GM18909 (cell line): Measurements from ENCODE around the gene EIF3B.
"Not testable (repeated sequence)": the region's sequence is repeated elsewhere in the genome, so short reads cannot be mapped to it uniquely, and the experiment has no call there.

Experiments used
- ATAC-seq: cut with Tn5 transposase; IDR thresholded peaks from one replicate; pipeline ENCODE4 v1.9.1; 2021; ENCODE audit warnings: mild to moderate bottlenecking; ENCODE audit not compliant: unreplicated experiment, poor library complexity

EIF3B gene

DNA sequence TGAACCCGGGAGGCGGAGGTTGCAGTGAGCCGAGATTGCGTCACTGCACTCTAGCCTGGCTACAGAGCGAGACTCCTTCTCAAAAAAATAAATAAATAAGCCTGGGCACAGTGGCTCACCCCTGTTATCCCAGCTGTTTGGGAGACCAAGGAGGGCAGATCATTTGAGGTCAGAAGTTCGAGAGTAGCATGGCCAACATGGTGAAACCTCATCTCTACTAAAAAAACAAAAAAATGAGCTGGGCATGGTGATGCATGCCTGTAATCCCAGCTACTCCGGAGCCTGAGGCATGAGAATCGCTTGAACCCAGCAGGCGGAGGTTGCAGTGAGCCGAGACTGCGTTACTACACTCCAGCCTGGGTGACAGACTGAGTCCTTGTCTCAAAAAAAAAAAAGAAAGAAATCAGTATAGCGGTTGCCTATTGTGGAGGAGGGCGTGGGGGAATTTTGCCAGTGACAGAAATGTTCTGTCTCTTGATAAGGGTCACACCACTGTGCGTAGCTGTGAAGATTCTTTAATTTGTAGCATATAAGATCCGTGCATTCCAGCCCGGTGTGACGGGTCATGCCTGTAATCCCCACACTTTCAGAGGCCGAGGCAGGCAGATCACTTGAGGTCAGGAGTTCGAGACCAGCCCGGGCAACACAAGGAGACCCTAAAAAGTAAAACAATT, 17.9 kb upstream of the EIF3B start:
- ATAC-seq: no peak

DNA sequence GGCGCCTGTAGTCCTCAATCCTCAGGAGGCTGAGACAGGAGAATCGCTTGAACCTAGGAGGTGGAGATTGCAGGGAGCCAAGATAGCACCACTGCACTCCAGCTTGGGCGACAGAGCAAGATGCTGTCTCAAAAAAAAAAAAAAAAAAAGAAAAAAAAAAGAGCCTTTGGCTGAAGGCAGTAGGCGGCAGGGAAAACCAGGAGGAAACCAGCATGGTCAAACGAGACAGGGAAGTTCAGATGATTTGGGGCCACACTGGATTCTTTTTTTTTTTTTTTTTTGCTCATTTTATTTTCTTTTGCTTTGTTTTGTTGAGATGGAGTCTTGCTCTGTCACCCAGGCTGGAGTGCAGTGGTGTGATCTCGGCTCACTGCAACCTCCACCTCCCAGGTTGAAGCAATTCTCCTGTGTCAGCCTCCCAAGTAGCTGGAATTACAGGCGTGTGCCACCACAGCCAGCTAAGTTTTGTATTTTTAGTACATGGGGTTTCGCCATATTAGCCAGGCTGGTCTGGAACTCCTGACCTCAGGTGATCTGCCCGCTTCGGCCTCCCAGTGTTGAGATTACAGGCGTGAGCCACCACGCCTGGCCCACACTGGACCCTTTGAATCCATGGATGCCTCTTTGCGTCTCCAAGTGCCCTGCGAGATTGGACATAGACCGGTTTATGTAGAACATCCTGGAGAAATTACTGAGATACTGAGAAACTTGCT, 7.1 kb upstream of the EIF3B start:
- not testable (repeated sequence) for ATAC-seq

DNA sequence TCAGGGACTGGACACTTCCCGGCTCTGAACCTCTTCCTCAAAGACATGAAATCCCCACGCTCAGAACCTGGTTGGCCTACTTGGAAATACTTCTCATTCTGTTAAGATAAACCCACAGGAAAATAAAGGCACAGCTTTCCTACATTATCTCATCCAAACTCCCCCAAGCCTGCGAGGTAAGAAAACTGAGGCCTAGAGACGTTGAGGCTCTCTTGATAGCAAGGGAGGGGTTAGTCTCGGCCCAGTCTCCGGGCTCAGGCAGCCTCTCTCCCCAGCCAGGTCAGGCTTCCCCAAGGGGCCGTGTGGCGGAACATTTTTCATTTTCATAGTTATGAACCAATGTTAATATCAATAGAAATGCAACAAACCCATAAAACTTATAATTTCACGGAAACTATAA, 4.6 kb upstream of the EIF3B start:
- no peak for ATAC-seq

DNA sequence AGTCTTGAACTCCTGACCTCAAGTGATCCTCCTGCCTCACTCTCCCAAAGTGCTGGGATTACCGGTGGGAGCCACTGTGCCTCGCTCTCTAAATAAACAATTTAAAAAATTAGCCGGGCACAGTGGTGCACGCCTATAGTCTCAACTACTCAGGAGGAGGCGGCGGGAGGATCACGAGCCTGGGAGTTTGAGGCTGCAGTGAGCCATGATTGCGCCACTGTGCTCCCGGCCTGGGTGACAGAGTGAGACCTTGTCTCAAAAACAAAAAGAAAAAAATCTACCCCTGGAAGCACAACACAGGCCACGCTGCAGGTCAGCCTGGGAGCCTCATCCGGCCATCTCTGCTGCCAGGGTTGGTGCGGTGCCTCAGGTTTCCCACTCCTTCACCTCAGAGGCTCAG, 3.8 kb upstream of the EIF3B start:
- ATAC-seq: no peak

DNA sequence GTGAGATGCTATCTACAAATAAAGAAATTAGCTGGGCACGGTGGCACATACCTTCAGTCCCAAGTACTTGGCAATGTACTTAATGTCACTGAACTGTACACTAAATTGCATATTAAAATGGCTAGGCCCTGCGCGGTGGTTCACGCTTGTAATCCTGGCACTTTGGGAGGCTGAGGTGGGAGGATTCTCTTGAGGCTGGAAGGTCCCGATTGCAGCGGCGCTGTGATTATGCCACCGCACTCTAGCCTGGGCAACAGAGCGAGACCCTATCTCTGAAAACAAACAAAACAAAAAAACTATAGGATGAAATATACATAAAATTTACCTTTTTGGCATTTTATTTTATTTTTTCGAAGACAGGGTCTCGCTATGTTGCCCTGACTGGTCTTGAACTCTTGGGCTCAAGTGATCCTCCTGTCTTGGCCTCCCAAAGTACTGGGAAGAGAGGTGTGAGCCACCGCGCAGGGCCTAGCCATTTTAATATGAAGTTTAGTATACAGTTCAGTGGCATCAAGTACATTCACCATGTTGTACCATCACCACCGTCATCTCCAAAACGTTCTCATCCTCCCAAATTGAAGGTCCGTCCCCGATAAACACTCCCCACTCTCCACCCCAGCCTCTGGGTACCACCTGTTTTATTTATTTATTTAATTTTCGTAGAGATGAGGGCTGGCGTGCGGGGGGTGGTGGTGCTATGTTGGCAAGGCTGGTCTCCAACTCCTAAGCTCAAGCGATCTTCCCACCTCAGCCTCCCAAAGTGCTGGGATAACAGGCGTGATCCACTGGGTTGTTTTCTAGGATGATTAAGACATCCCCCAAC, 1.3 kb upstream of the EIF3B start:
- ATAC-seq: no peak

DNA sequence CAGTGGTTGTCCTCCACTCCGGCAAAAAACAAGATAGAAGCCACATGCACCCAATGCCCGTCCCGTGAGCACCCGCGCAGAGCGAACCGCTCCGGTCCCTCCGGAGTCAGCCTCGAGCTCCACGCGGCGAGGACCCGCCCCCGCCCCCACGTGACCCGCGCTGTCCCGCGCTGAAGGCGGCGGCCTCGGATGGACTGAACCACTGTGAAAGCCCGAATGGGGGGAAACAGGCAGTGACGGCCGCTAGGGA, 766 bp upstream of the EIF3B start:
- peak; percentile 64 for ATAC-seq

DNA sequence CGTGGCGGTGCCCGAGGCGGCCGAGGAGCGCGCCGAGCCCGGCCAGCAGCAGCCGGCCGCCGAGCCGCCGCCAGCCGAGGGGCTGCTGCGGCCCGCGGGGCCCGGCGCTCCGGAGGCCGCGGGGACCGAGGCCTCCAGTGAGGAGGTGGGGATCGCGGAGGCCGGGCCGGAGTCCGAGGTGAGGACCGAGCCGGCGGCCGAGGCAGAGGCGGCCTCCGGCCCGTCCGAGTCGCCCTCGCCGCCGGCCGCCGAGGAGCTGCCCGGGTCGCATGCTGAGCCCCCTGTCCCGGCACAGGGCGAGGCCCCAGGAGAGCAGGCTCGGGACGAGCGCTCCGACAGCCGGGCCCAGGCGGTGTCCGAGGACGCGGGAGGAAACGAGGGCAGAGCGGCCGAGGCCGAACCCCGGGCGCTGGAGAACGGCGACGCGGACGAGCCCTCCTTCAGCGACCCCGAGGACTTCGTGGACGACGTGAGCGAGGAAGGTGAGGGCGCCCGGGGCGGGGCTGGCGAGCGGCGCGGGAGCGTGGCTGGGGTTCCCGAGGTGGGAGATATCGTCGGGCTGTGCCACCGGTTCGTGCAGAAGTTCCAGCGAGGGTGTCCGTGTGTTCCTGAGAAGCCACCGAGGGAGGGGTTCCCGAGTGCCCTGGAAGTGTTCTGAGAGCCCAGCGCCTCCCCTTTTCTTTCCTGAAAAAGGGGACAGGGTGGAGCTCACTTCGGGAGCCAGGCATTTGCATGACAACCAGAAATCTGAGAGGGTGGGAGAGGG, 495 bp downstream of the EIF3B start:
- peak; percentile 32 for ATAC-seq

DNA sequence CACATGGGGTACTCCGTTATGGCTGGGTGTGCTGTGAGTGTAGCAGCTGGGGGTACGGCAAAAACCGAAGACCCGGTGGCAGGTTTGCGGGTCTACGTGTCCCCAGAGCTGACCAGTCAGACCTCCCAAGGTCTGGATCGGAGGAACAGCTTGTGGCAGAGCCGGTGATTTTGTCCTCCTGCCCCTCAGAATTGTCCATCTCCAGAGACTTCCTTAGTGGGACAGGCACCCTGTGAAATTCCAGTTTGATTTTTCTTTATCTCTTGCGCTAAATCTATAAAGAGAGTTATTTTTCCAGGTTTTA, 1.0 kb downstream of the EIF3B start:
- no peak for ATAC-seq

DNA sequence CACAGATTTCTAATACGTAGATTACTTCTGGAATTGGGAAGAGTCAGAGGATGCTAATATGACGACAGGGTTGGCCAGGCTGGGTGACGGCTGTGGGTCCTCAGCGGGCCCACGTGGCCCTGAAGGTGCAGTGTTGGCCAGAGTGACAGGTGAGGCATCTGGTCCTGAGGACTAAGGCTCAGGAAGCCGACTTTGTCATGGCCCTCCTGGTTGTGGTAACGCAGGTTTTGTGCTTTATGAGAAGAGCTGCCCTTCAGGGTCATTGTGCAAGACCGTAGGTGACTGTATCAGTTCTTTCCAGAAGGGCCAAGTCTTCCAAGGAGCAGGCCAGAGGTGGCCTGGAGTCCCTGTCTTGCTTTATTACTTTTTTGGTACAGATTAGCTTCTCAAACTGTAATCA, 2.5 kb downstream of the EIF3B start:
- ATAC-seq: no peak

DNA sequence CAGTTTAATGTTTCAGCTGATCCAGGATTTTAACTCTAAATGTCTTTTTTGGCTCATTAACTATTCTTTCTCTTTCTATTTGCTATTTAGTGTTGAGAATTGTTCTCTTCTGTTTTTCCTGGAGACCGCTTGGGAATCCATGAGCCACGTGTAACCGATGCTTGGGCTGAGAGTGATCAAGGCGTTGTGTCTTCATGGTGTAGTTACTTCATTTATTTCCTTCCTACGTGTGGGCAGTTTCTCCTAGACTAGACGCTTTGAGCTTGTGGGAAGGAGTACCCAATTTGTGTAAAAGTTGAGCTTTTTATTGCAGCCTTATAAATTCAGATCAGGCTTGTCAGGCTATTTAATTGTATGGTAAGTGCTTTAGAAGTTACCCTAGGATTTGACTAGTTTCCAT, 2.9 kb downstream of the EIF3B start:
- ATAC-seq: no peak

DNA sequence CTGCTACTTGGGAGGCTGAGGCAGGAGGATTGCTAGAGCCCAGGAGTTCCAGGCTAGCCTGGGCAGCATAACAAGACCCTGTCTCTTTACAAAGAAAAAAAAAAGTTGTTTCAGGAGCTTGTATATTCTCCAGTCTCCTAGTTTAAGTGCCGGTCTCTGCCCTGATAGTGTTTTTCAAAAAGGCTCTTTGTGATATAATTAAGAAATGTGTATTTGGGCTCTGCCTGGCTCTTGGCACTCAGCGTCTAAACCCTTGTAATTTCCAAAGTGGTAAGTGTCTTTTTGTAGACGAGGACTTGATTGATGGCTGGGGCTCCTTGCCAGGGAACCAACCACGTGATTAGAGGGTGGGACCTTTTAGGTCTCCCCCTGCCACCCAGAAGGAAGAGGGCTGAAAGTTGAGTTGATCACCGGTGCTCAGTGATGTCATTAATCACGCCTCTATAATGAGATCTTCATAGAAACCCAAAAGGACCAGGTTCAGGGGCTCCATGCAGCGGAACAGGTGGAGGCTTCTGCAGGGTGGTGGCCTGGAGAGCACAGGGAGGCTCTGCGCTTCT, 4.4 kb downstream of the EIF3B start:
- ATAC-seq: no peak

DNA sequence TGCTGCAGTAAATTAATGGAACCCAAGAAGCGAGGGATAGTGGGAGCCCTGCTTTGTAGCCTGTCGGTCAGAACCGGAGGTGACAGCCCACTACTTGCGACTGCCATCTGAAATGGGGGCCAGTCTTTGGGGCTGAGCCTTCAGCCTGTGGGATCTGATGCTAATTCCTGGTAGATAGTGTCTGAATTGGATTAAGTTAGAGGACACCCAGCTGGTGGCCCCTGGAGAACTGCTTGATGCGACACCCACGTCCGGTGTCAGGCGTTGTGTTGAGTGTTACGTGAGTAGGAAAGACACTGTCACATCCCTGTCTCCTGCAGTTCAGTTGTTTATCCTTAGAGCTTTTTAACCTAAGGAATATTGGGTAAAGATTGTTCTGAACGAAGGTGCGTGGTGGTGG, 5.0 kb downstream of the EIF3B start:
- no peak for ATAC-seq

DNA sequence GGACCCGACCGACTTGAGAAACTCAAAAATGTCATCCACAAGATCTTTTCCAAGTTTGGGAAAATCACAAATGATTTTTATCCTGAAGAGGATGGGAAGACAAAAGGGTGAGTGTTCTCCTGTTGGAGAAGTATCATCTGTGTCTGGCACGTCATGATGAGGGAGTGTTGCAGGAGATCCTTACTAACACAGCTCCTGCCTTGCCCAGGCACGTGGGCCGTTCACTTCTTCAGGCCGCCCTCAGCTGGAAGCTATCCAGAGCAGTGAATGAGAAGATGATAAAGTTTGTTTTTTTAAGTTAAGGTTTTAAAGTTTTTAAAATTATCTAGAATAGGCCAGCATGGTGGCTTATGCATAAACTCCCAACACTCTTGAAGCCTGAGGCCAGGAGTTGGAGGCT, 6.2 kb downstream of the EIF3B start:
- ATAC-seq: no peak

DNA sequence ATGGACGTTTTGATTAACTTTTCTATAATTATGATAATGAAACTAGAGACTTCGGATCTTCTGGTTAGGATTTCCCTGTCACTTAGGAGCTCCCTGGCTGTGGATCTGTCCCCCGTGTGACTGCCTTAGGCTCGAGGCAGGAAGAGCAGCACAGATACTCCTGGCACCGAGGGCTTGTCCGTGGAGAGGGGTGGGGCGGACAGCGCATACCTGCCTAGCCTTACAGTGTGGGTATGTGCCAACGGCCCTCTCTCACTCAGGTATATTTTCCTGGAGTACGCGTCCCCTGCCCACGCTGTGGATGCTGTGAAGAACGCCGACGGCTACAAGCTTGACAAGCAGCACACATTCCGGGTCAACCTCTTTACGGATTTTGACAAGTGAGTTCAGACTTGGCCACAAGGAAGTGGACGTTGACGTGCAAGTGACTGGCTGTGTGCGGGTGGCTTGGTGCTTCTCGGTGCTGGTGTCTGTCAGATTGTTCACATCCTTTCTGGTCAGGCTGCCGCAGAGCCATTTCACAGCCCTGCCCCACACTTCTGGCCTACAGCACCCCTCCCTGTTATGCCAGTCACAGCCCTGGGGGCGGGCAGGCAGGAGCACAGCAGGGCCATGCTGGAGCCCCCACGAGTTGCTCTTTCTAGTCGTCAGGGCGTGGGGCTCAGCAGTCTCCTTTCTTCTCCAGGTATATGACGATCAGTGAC, 7.9 kb downstream of the EIF3B start:
- no peak for ATAC-seq

DNA sequence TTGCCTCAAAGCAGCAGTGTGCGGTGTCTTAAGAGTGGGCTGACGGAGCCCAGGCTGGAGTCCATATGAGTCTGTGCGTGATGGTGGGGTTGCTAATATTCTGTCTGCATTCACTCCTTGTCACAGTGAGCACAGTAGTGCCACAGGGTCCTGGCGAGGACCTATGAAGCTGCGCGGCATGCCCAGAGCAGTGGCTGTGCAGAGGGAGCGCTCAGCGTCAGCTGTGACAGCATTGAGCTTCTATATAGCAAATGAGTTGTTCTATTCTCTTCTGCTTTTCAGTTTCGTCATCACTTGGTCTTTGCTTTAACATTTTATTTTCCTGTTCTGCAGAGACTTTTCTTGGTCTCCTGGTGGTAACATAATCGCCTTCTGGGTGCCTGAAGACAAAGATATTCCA, 14.5 kb downstream of the EIF3B start:
- ATAC-seq: no peak

DNA sequence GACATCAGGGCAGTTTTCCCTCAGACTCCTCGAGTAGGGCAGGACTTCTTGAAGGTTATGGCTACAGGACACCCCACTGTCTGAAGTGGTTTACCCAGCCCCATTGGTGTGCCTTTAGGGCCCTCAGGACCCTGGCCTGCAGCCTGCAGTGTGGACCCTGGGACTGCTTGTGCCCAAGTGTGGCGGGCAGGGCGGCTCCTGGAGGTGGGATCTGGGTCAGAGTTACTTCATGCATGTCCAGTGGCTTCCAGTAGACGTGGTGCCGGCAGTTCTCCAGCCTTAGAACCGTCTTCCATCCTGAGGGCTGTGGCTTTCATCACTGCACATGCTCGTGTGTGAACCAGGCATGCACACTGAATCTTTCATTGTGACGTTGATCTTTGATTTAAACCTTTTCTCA, 16.7 kb downstream of the EIF3B start:
- ATAC-seq: no peak

DNA sequence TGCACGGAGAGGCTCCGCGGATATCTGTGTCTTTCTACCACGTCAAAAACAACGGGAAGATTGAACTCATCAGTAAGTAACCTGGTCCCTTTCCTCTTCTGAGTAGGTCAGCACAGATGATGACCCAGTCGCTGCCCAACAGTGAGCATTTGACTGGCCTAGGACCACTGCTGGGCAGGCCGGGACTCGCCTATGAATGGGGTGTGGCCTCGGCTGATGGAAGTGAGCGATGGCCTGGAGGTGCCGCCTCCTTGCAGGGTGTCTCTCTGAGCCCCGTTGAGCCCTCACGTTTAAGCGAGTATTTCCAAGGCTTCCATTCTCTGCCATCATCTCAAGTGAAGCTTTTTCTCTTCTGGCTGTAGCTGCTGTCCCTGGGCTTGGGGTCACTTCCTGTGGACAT, 18.1 kb downstream of the EIF3B start:
- no peak for ATAC-seq

DNA sequence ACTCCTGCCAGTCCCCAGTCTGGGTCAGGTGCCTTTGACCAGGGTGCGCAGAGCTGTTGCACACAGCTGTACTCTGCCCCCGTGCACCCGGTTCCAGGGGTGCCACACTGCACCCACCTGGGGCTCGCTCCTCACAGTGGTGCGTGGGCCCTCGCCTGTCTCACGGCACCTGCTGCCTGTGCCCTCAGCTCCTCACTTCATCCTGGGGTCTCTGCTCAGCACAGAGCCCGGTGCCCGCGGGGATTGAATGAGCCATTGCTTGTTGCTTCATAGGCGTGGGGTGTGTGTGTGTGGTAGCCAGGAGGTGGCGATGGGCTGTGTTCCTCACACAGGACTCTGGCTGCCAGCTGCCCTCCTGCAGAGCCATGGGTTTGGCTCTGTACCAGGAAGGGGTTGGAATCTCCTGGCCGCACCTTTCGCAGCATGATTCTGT, 18.5 kb downstream of the EIF3B start:
- ATAC-seq: no peak

DNA sequence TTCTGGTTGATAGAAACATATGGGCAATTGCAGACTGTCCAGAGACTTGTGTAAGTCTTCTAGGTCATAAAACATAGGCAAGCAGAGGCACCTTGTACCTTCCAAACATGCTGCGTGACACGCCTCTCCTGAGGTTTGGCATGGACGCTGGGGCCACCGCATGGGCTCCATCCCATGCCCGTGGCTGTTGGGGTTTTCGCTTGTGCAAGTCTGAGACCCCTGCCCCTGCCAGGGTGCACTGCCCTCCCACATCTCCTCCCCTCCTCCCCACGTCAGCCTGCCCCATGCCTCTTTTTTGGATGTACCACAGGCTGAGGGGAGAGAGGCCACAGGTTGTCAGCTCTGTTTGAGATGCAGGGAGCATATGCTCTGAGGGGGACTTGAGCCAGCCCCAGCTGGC, 19.0 kb downstream of the EIF3B start:
- ATAC-seq: no peak

DNA sequence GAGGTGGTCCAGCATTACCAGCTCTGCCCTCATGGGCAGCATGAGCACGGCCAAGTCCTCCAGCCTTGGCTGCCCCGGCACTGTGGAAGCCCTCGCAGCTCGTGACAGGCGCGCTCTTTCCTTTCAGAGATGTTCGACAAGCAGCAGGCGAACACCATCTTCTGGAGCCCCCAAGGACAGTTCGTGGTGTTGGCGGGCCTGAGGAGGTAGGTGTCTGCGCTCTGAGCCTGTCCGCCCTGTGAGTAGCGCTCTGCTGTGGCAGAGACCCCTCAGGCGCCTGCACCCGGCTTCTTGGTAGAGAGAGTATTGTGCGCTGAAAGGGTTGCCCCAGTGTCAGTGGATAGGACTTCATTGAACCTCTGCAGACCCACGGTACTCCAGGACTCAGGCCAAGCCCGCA, 19.8 kb downstream of the EIF3B start:
- ATAC-seq: no peak
